Naive thymus-derived CD4-positive, alpha-beta T cell (primary cell): ENCODE data around the gene CRTC1. TPM values are rescaled to one million over a fixed set of nuclear protein-coding genes. Genes with fewer than 3 reads are reported as not detected.

ENCODE experiments used
- ATAC-seq: fragments of 150-1000 bp; cut with Tn5 transposase; 2 replicates; pipeline ENCODE4 v1.10.0; 2021; ENCODE audit warnings: mild to moderate bottlenecking, moderate library complexity
- CTCF ChIA-PET: fragments of 350-600 bp; sonication (Branson Sonifier 250); formaldehyde crosslinking; loops from one replicate; lab custom pipeline; 2021; ENCODE audit warnings: antibody characterized with exemption; lab: Charles Lee
- POLR2A ChIA-PET: fragments of 350-600 bp; sonication (Branson Sonifier 250); formaldehyde crosslinking; loops from one replicate; lab custom pipeline; 2021; ENCODE audit warnings: antibody characterized with exemption, inconsistent platforms; lab: Charles Lee
- DNase-seq, 9 donors: peaks; one replicate each; pipeline versions ENCODE4 v3.0.0 to v3.0.0-alpha.2; 2020 to 2022; ENCODE audit warnings: mixed read lengths in 1 of 9
- H3K27ac ChIP-seq: one replicate; pipeline ENCODE4 v1.7.0; 2013; ENCODE audit warnings: mild to moderate bottlenecking, low read depth, low read length, moderate library complexity
- H3K27me3 ChIP-seq, 2 donors: one replicate each; pipeline ENCODE4 v1.7.0; 2013; ENCODE audit warnings: low read length in 2 of 2, mild to moderate bottlenecking in 2 of 2, moderate library complexity in 2 of 2; ENCODE audit not compliant: control insufficient read depth in 2 of 2, insufficient read depth in 2 of 2
- H3K36me3 ChIP-seq, 3 experiments: 1 replicate in 2 of 3; 2 replicates in 1 of 3; pipeline ENCODE4 v1.7.0; 2013; ENCODE audit warnings: low read length in 3 of 3, mild to moderate bottlenecking in 3 of 3, moderate library complexity in 1 of 3; ENCODE audit not compliant: insufficient read depth in 3 of 3, control insufficient read depth in 2 of 3
- H3K4me1 ChIP-seq, 2 donors: one replicate each; pipeline ENCODE4 v1.7.0; 2013; ENCODE audit warnings: low read length in 2 of 2, mild to moderate bottlenecking in 2 of 2, moderate library complexity in 1 of 2; ENCODE audit not compliant: control insufficient read depth in 2 of 2, insufficient read depth in 2 of 2
- H3K4me3 ChIP-seq: 2 replicates; pipeline ENCODE4 v1.7.0; 2013; ENCODE audit warnings: mild to moderate bottlenecking, low read length
- H3K9me3 ChIP-seq, 3 experiments: 1 replicate in 2 of 3; 2 replicates in 1 of 3; pipeline ENCODE4 v1.7.0; 2013; ENCODE audit warnings: low read length in 3 of 3; ENCODE audit not compliant: control insufficient read depth in 2 of 3
- H3K27ac Mint-ChIP-seq, 9 donors: one replicate each; pipeline ENCODE4 v1.8.0; 2020 to 2022; ENCODE audit warnings: mixed read lengths in 9 of 9, mild to moderate bottlenecking in 8 of 9, moderate library complexity in 5 of 9, inconsistent platforms in 2 of 9
- H3K27me3 Mint-ChIP-seq, 5 donors: one replicate each; pipeline ENCODE4 v1.8.0; 2021 to 2022; ENCODE audit warnings: mixed read lengths in 5 of 5, mild to moderate bottlenecking in 1 of 5
- H3K36me3 Mint-ChIP-seq, 5 donors: one replicate each; pipeline ENCODE4 v1.8.0; 2020 to 2022; ENCODE audit warnings: mixed read lengths in 5 of 5, mild to moderate bottlenecking in 3 of 5, inconsistent platforms in 1 of 5
- H3K4me1 Mint-ChIP-seq, 7 donors: one replicate each; pipeline ENCODE4 v1.8.0; 2020 to 2022; ENCODE audit warnings: mixed read lengths in 7 of 7, mild to moderate bottlenecking in 3 of 7, inconsistent platforms in 1 of 7
- H3K4me3 Mint-ChIP-seq, 10 donors: one replicate each; pipeline ENCODE4 v1.8.0; 2020 to 2022; ENCODE audit warnings: mild to moderate bottlenecking in 10 of 10, mixed read lengths in 10 of 10, moderate library complexity in 6 of 10, inconsistent platforms in 2 of 10
- H3K9me3 Mint-ChIP-seq, 11 donors: one replicate each; pipeline ENCODE4 v1.8.0; 2020 to 2022; ENCODE audit warnings: mixed read lengths in 11 of 11, mild to moderate bottlenecking in 4 of 11, inconsistent platforms in 1 of 11, moderate library complexity in 1 of 11
- intact Hi-C, 2 donors: fragments of 100-400 bp; cut with micrococcal nuclease; formaldehyde crosslinking; loops; one replicate each; pipeline ENCODE4 v1.15.1; 2023
- polyA plus RNA-seq, 2 donors: library from polyadenylated mRNA; unstranded; fragments of 300-500 nt; fragmentation: Illumina TruSeq; gene quantifications; one replicate each; pipeline ENCODE4 v1.2.3, GENCODE V29; 2021
- total RNA-seq, 6 experiments: library from RNA in 5 of 6; stranded (reverse) in 5 of 6; gene quantifications; 1 replicate in 5 of 6; 2 replicates in 1 of 6; pipeline ENCODE4 v1.2.3 and lab custom pipeline; 2021 to 2026

Gene CRTC1
- total and polyA plus RNA-seq, 7 experiments from 2014 or later = 0.97 to 23.4 (median 20.5) TPM

DNA sequence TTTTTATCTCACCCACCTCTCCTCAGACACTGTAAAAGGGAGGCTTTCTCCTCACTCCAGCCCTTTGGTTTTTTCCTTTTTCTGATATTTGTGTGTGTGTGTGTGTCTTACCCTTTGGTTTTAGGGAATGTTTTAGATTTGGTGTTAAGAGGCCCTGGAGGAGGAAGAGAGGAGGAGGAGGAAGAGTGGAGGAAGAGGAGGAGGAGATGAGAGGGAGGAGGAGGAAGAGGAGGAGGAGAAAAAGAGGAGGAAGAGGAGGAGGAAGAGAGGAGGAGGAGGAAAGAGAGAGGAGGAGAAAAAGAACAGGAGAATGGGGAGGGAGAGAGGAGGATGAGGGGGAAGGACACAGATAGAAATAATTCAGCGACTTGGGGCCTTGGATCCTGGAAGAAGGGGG lies 36.1 kb upstream of the CRTC1 start:
- CTCF ChIA-PET = no interaction called here

GRCh38 chr19:18647807-18648206 lies 35.7 kb upstream of the CRTC1 start:
- Mint-ChIP-seq H3K27ac (peak overlapping the region in 1 of 9 donors; percentile 7), H3K27me3 (no peaks in the 10 kb centered on the region), H3K4me1 (peaks cover 10 to 41% (median 31%) of the 10 kb centered on the region in 7 donors), H3K9me3 (no peaks in the 10 kb centered on the region), H3K4me3 (peak overlapping the region in 1 of 10 donors; percentile 34), H3K36me3 (peaks cover 0 to 10% (median 2%) of the 10 kb centered on the region in 5 donors)
- H3K36me3 ChIP-seq = peaks cover 0 to 11% (median 5%) of the 10 kb centered on the region in 3 experiments
- CTCF ChIA-PET = no interaction called here
- POLR2A ChIA-PET = interaction anchor here (0.6 kb wide), 1 partner anchor 35 kb away, joined by 4 read pairs; no protein-coding TSS in a partner anchor
- H3K27ac ChIP-seq = no peak overlapping the region
- H3K4me3 ChIP-seq = no peak overlapping the region
- ATAC-seq (no peak), DNase-seq (no peak)
- no peaks in the 10 kb centered on the region for H3K27me3 ChIP-seq
- H3K9me3 ChIP-seq = no peaks in the 10 kb centered on the region
- intact Hi-C loops = no loop called here
- no peaks in the 10 kb centered on the region for H3K4me1 ChIP-seq

More for the DNA sequence above, 36.1 kb upstream of the CRTC1 start:
- H3K4me1 Mint-ChIP-seq = peaks cover 10 to 41% (median 31%) of the 10 kb centered on the region in 7 donors
- Histone ChIP-seq H3K27me3 (no peaks in the 10 kb centered on the region), H3K36me3 (peaks cover 0 to 11% (median 5%) of the 10 kb centered on the region in 3 experiments), H3K4me3 (no peak overlapping the region), H3K27ac (no peak overlapping the region), H3K9me3 (no peaks in the 10 kb centered on the region), H3K4me1 (no peaks in the 10 kb centered on the region)
- no peaks in the 10 kb centered on the region for H3K9me3 Mint-ChIP-seq
- POLR2A ChIA-PET = interaction anchor here (0.6 kb wide), 1 partner anchor 35 kb away, joined by 4 read pairs; no protein-coding TSS in a partner anchor
- no peak overlapping the region for H3K4me3 Mint-ChIP-seq
- H3K36me3 Mint-ChIP-seq = peaks cover 0 to 10% (median 2%) of the 10 kb centered on the region in 5 donors
- intact Hi-C loops = no loop called here
- no peaks in the 10 kb centered on the region for H3K27me3 Mint-ChIP-seq
- ATAC-seq (no peak), DNase-seq (no peak)
- peak overlapping the region in 1 of 9 donors; percentile 7 for H3K27ac Mint-ChIP-seq

DNA sequence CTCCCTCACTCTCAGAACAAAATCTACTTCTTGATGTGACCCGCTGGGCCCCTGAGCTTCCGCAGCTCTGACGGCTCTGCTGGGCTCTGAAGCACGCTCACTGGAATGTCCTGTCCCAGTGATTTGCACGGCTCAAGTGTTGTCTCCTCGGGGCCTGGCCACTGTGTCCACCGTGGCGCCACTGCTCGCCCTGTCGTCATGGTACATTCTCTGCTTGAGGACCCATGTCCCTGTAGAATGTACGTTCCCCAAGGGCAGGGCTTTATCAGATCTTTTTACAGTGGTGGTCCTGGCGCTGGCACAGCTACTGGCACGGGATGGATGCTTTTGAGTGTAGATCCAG lies 34.5 kb upstream of the CRTC1 start:
- no peaks in the 10 kb centered on the region for H3K27me3 Mint-ChIP-seq
- CTCF ChIA-PET = no interaction called here
- DNase-seq (no peak), ATAC-seq (no peak)
- intact Hi-C loops = no loop called here
- Histone ChIP-seq H3K4me1 (no peaks in the 10 kb centered on the region), H3K4me3 (no peak overlapping the region), H3K36me3 (peaks cover 0 to 11% (median 5%) of the 10 kb centered on the region in 3 experiments), H3K27me3 (no peaks in the 10 kb centered on the region), H3K9me3 (no peaks in the 10 kb centered on the region), H3K27ac (no peak overlapping the region)
- H3K27ac Mint-ChIP-seq = peak overlapping the region in 2 of 9 donors; percentile 43 to 81
- H3K4me3 Mint-ChIP-seq = peak overlapping the region in 1 of 10 donors; percentile 4
- peaks cover 0 to 8% (median 2%) of the 10 kb centered on the region in 5 donors for H3K36me3 Mint-ChIP-seq
- POLR2A ChIA-PET = no interaction called here
- H3K9me3 Mint-ChIP-seq = no peaks in the 10 kb centered on the region
- H3K4me1 Mint-ChIP-seq = peaks cover 8 to 38% (median 28%) of the 10 kb centered on the region in 7 donors

DNA sequence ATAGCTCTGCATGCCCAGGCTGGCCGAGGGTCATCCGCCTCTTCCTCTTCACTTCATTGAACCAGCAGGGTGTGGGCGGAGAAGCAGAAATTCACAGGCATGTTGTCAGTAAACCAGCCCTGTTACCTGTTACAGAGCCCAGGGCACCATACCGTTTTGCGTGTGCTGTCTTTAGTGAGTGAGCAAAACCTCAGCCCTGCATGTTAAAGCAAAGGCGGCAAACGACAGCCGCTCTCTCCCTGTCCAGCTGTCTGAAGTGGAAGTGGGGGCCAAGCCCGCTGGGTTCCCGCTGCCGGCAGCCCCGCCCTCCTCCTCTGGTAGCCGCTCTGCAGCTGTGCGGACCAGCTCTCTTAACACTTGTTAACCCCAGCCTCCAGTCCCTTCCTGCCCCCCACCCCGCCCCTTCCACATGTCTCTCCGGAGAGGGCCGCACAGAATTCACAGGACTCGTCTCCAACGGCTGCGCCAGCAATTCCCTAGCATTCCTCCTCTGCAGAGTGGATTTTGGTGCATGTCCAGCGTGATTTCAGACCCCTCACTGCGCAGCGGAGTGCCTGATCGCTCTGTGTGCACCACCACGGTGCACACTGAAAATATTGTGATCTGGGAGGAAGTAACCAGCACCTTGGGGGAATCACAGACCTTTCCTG lies 34.0 kb upstream of the CRTC1 start:
- POLR2A ChIA-PET = no interaction called here
- Histone ChIP-seq H3K36me3 (peaks cover 0 to 11% (median 5%) of the 10 kb centered on the region in 3 experiments), H3K4me1 (no peaks in the 10 kb centered on the region), H3K4me3 (no peak overlapping the region), H3K27ac (no peak overlapping the region), H3K9me3 (no peaks in the 10 kb centered on the region), H3K27me3 (no peaks in the 10 kb centered on the region)
- CTCF ChIA-PET = no interaction called here
- H3K27me3 Mint-ChIP-seq = no peaks in the 10 kb centered on the region
- H3K36me3 Mint-ChIP-seq = peaks cover 0 to 3% (median 2%) of the 10 kb centered on the region in 5 donors
- intact Hi-C loops = no loop called here
- peak overlapping the region in 2 of 9 donors; percentile 38 to 82 for H3K27ac Mint-ChIP-seq
- H3K9me3 Mint-ChIP-seq = no peaks in the 10 kb centered on the region
- no peak for DNase-seq
- peak; percentile 59 for ATAC-seq
- peak overlapping the region in 3 of 10 donors; percentile 6 to 60 (median 29) for H3K4me3 Mint-ChIP-seq
- H3K4me1 Mint-ChIP-seq = peaks cover 2 to 36% (median 22%) of the 10 kb centered on the region in 7 donors

DNA sequence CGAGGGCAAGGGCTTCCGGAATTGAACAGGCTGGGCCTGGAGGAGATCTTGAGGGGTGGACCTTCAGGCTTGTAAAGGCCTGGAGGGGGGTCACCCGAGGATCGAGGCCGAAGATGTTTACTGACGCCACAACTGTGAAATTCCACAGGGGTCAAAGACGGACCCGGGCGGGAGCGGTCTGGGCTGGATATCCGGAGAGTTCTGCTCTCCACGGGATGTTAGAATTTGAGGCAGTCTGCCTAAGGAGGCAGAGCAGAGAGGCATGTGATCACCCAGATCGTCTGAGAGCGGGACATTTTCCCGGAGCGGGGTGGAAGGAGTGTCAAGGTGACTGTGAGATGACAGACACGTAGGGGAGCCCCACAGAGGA lies 33.5 kb upstream of the CRTC1 start:
- peak overlapping the region in 2 of 10 donors; percentile 29 to 60 for H3K4me3 Mint-ChIP-seq
- no peaks in the 10 kb centered on the region for H3K27me3 ChIP-seq
- H3K4me3 ChIP-seq = no peak overlapping the region
- ChIA-PET CTCF (no interaction called here), POLR2A (no interaction called here)
- DNase-seq (no peak), ATAC-seq (no peak)
- no peaks in the 10 kb centered on the region for H3K4me1 ChIP-seq
- intact Hi-C loops = no loop called here
- H3K27ac Mint-ChIP-seq = peak overlapping the region in 1 of 9 donors; percentile 38
- no peaks in the 10 kb centered on the region for H3K9me3 ChIP-seq
- H3K27ac ChIP-seq = no peak overlapping the region
- peaks cover 0 to 11% (median 5%) of the 10 kb centered on the region in 3 experiments for H3K36me3 ChIP-seq
- no peaks in the 10 kb centered on the region for H3K27me3 Mint-ChIP-seq
- peaks cover 4 to 34% (median 22%) of the 10 kb centered on the region in 7 donors for H3K4me1 Mint-ChIP-seq
- no peaks in the 10 kb centered on the region for H3K9me3 Mint-ChIP-seq
- H3K36me3 Mint-ChIP-seq = peaks cover 0 to 3% (median 3%) of the 10 kb centered on the region in 5 donors

DNA sequence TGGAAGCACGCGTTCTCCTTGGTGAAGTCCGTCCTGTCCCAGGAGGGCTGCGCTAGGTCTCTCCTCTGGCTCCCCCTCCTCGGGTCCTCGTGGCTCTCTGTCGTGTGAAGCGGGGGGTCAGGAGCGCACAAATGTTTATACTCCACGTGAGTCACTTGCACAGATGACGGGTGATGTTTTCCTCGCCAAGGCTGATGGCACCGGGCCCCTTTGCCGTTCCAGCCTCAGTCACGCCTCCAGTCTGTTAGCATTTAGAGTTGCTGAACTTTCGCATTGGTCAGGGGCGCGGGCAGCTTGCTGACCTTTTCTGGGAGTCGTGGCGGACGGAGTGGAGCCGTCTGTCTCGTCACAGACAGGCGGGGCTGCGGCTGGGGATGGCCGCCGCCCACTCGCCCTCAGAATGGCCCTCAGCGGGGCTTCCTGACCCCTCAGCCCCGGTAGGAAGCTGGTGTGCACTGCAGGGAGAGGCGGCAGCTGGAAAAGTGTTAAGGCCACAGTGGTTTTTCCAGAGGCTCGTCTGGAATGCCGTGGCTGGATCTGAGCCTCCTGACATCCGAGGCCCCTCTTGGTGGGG lies 32.9 kb upstream of the CRTC1 start:
- intact Hi-C loops = no loop called here
- peaks cover 0 to 3% (median 3%) of the 10 kb centered on the region in 5 donors for H3K36me3 Mint-ChIP-seq
- POLR2A ChIA-PET = no interaction called here

More for the DNA sequence above, 32.9 kb upstream of the CRTC1 start:
- Mint-ChIP-seq H3K27ac (peak overlapping the region in 1 of 9 donors; percentile 89), H3K4me3 (no peak overlapping the region), H3K27me3 (no peaks in the 10 kb centered on the region), H3K9me3 (no peaks in the 10 kb centered on the region), H3K4me1 (peaks cover 4 to 34% (median 22%) of the 10 kb centered on the region in 7 donors)
- Histone ChIP-seq H3K36me3 (peaks cover 0 to 11% (median 5%) of the 10 kb centered on the region in 3 experiments), H3K27ac (no peak overlapping the region), H3K4me1 (no peaks in the 10 kb centered on the region), H3K4me3 (no peak overlapping the region), H3K27me3 (no peaks in the 10 kb centered on the region), H3K9me3 (no peaks in the 10 kb centered on the region)
- DNase-seq (no peak), ATAC-seq (no peak)
- CTCF ChIA-PET = interaction anchor here (0.5 kb wide), 1 partner anchor 28 kb away, joined by 3 read pairs; no protein-coding TSS in a partner anchor
